Body of pancreas (tissue), 4 donors: ENCODE data around the gene SHISAL1. TPM values are rescaled to one million over a fixed set of nuclear protein-coding genes. Genes with fewer than 3 reads are reported as not detected.

Experiments
- ATAC-seq: fragments of 150-250 bp; one replicate; pipeline ENCODE4 v1.9.1; 2016
- DNase-seq, 4 donors: peaks; one replicate each; pipeline ENCODE4 v3.0.0-alpha.2; 2019
- H3K27ac ChIP-seq, 4 donors: fragments of 200-600 bp; sonication (generic); 1 replicate in 3 of 4; 2 replicates in 1 of 4; pipeline versions ENCODE4 v1.5.1 to v1.6.1; 2016 to 2019; ENCODE audit warnings: mild to moderate bottlenecking in 1 of 4, mixed read lengths in 1 of 4, moderate library complexity in 1 of 4
- H3K27me3 ChIP-seq, 2 donors: fragments of 200-600 bp; sonication (generic); one replicate each; pipeline ENCODE4 v1.6.0; 2016; ENCODE audit warnings: mild to moderate bottlenecking in 1 of 2
- H3K36me3 ChIP-seq, 2 donors: fragments of 200-600 bp; sonication (generic); replicated peaks in 1 of 2; 2 replicates each; pipeline ENCODE4 v1.5.1; 2016; ENCODE audit warnings: low read depth in 2 of 2; ENCODE audit not compliant: insufficient read depth in 1 of 2
- H3K4me1 ChIP-seq: fragments of 200-600 bp; sonication (generic); one replicate; pipeline ENCODE4 v1.6.0; 2016
- H3K4me3 ChIP-seq, 2 donors: fragments of 200-600 bp; sonication (generic); 1 replicate in 1 of 2; 2 replicates in 1 of 2; pipeline ENCODE4 v1.5.1; 2016 to 2019
- H3K9me3 ChIP-seq, 3 donors: fragments of 200-600 bp; sonication (generic); 1 replicate in 2 of 3; 2 replicates in 1 of 3; pipeline ENCODE4 v1.5.1; 2016
- POLR2A ChIP-seq, 3 donors: fragments of 450-650 bp; IDR thresholded peaks; one replicate each; pipeline ENCODE4 v1.6.1; 2016; ENCODE audit warnings: antibody characterized with exemption in 3 of 3, mild to moderate bottlenecking in 2 of 3
- WGBS, 2 donors: methylation state at CpG; one replicate each; pipeline ENCODE4 v1.1.5; 2017; 5-methylcytosine and 5-hydroxymethylcytosine counted together
- intact Hi-C: fragments of 100-400 bp; cut with DNase I; formaldehyde crosslinking; loops from one replicate; pipeline ENCODE4 v1.15.1; 2023
- total RNA-seq, 2 donors: library from RNA; depleted of rRNA; stranded (reverse); fragments of >200 nt; gene quantifications; one replicate each; pipeline ENCODE4 v1.1.0, GENCODE V29; 2016
- TF ChIP-seq, protein P1 (sequence below), 7 experiments: fragments of 450-650 bp in 4 of 7; fragments of 200-600 bp in 3 of 7; sonication (generic) in 3 of 7; IDR thresholded peaks; one replicate each; pipeline ENCODE4 v1.5.1; 2016 to 2019; ENCODE audit warnings: antibody characterized with exemption in 7 of 7

The SHISAL1 gene
- total RNA-seq, 2 donors from 2014 or later: 0.78 to 1.6 TPM

DNA sequence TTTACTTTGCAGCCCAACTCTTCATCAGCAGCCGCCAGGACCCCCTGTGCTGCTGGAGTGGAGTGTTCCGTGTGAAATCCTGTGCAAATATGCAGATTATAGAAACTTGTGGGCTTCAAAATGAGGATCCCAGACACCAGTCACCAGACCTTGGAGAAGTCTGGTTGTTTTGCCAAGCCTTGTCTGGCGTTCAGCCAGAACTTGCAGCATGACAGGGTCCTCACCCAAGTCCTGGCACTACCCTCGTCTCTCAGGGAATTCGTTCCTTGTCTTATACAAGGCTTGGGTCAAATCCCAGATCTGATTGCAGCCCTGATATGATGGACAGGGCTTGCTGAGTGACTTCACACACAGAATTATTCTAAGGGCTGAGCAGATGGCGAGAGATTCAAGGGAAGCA is 18.9 kb downstream of the SHISAL1 start:
- no peak for ATAC-seq
- DNase-seq: no peak
- no peak overlapping the region for H3K27ac ChIP-seq
- peaks cover 0 to 8% (median 2%) of the 10 kb centered on the region in 3 donors for H3K9me3 ChIP-seq
- TF ChIP-seq POLR2A (IDR thresholded peaks at IDR 0.05): no peak
- TF ChIP-seq, protein P1, sequence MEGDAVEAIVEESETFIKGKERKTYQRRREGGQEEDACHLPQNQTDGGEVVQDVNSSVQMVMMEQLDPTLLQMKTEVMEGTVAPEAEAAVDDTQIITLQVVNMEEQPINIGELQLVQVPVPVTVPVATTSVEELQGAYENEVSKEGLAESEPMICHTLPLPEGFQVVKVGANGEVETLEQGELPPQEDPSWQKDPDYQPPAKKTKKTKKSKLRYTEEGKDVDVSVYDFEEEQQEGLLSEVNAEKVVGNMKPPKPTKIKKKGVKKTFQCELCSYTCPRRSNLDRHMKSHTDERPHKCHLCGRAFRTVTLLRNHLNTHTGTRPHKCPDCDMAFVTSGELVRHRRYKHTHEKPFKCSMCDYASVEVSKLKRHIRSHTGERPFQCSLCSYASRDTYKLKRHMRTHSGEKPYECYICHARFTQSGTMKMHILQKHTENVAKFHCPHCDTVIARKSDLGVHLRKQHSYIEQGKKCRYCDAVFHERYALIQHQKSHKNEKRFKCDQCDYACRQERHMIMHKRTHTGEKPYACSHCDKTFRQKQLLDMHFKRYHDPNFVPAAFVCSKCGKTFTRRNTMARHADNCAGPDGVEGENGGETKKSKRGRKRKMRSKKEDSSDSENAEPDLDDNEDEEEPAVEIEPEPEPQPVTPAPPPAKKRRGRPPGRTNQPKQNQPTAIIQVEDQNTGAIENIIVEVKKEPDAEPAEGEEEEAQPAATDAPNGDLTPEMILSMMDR (IDR thresholded peaks at IDR 0.05): no peak
- H3K4me3 ChIP-seq: no peak overlapping the region
- H3K36me3 ChIP-seq: no peaks in the 10 kb centered on the region
- 48 to 81% methylated on average over 4 to 6 of the region's 6 CpGs for WGBS, 2 donors
- no peaks in the 10 kb centered on the region for H3K4me1 ChIP-seq
- H3K27me3 ChIP-seq: no peaks in the 10 kb centered on the region
- intact Hi-C loops: no loop called here

DNA sequence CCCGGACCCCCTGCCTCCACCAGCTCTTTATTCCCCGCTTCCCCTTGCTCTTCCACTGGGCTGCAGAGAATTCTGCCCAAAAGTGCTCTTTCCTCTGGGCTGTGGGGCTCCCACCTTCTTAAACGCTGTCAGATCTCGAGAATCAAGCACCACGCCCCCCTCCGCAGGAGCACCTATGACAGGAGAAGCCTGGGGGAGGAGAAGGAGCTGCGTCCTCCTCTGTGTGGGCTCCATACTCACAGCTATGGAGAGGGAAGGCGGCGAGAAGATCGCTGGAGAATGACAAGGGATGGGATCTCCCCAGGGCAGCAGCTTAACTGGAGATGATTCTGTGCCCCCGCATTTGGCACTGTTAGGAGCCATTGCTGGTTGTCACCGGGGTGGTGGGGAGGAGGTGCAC is 19.7 kb downstream of the SHISAL1 start:
- DNase-seq: no peak
- WGBS, 2 donors: 69% methylated on average over 11 to 12 of the region's 12 CpGs
- no peaks in the 10 kb centered on the region for H3K27me3 ChIP-seq

DNA sequence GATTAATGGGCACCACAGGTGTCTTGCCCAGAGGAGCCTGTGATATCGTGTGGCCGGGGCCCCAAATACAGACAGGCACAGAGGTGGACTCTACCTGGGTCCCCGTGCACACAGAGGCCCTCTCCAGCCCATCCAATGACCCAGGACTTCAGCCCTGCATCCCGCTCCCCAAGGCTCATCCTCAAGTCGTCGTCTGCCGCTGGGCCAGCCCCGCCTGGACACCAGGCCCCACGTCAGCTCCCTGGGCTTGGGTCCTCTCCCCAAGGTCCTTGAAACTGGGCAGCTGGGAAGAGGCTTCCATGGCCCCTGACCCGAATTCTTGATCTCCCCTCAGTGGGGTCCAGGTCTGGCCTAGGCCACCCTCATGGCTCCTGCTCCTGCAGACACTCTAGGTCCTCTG is 20.2 kb downstream of the SHISAL1 start:
- Histone ChIP-seq H3K27ac (no peak overlapping the region), H3K9me3 (peaks cover 0 to 8% (median 2%) of the 10 kb centered on the region in 3 donors), H3K4me1 (no peaks in the 10 kb centered on the region), H3K4me3 (no peak overlapping the region), H3K27me3 (no peaks in the 10 kb centered on the region), H3K36me3 (no peaks in the 10 kb centered on the region)
- TF ChIP-seq POLR2A (IDR thresholded peaks at IDR 0.05): no peak
- TF ChIP-seq, protein P1 (IDR thresholded peaks at IDR 0.05): no peak
- DNase-seq (no peak), ATAC-seq (no peak)
- intact Hi-C loops: no loop called here
- 77 to 81% methylated on average over 6 to 10 of the region's 10 CpGs for WGBS, 2 donors

More for the DNA sequence above, 19.7 kb downstream of the SHISAL1 start:
- H3K27ac ChIP-seq: no peak overlapping the region
- no peak for ATAC-seq
- H3K4me3 ChIP-seq: no peak overlapping the region
- no peak for TF ChIP-seq POLR2A (IDR thresholded peaks at IDR 0.05)
- TF ChIP-seq, protein P1 (IDR thresholded peaks at IDR 0.05): no peak
- H3K9me3 ChIP-seq: peaks cover 0 to 8% (median 2%) of the 10 kb centered on the region in 3 donors
- no peaks in the 10 kb centered on the region for H3K4me1 ChIP-seq
- no peaks in the 10 kb centered on the region for H3K36me3 ChIP-seq
- intact Hi-C loops: no loop called here

DNA sequence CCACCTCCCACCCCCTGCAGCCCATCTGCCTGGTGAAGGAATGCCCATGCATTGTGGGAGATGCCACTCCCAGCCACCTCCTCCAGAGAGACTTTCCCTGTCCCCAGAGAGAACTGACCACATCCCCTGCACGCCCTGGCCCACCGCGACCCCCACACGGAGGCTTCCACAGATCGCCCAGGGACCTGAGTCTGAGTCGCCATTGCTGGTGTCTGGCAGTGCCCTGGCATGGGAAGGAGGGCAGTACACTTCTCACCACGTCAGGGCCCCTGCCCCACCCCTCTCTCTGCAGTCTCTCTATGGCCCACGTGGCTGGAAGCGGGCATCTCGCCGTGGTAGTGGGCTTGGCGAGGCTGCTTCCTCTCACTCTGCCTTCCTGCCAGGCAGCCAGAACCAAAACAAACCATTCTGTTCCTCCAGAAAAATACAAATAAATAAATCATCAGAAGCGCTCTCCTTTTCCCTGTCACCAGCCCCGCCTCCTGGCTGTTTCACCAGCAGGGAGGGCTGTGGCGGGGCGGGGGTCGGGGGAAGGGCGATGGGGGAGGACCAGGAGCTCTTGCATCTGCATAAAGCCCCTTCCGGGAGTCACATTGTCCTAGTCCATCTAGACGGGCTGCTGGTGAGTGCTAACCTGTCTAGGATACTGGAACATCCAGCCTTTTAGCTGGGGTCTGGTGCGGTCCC is 20.9 kb downstream of the SHISAL1 start:
- 36 to 50% methylated on average over 14 to 21 of the region's 21 CpGs for WGBS, 2 donors
- peaks cover 0 to 8% (median 2%) of the 10 kb centered on the region in 3 donors for H3K9me3 ChIP-seq
- H3K36me3 ChIP-seq: no peaks in the 10 kb centered on the region
- H3K4me1 ChIP-seq: no peaks in the 10 kb centered on the region
- TF ChIP-seq POLR2A (IDR thresholded peaks at IDR 0.05): no peak
- TF ChIP-seq, protein P1 (IDR thresholded peaks at IDR 0.05): no peak
- DNase-seq (no peak), ATAC-seq (no peak)
- intact Hi-C loops: no loop called here
- H3K4me3 ChIP-seq: no peak overlapping the region
- no peaks in the 10 kb centered on the region for H3K27me3 ChIP-seq
- no peak overlapping the region for H3K27ac ChIP-seq

DNA sequence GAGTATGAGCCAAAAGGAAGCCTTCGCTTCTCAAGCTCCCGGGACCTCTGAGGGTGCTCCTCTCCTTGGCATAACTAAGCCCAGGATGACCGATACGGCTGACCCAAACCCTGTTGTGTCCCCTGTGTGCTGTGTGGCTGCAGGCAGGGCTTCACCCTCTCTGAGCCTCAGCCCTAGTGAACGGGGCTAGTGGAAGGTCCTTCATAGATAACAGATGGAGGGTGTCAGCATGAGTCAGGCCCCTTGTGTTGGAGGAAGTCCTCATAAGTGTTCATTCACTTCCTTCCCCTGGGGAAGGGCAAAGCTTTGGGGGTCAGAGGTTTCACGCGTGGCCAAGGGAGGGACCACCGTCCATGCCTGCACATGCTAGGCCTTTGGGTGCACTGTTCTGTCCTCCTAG is 21.5 kb downstream of the SHISAL1 start:
- Histone ChIP-seq H3K9me3 (peaks cover 0 to 8% (median 2%) of the 10 kb centered on the region in 3 donors), H3K27ac (no peak overlapping the region), H3K4me3 (no peak overlapping the region), H3K4me1 (no peaks in the 10 kb centered on the region), H3K27me3 (no peaks in the 10 kb centered on the region), H3K36me3 (no peaks in the 10 kb centered on the region)
- no peak for TF ChIP-seq POLR2A (IDR thresholded peaks at IDR 0.05)
- TF ChIP-seq, protein P1 (IDR thresholded peaks at IDR 0.05): no peak
- no peak for DNase-seq
- ATAC-seq: no peak
- intact Hi-C loops: no loop called here
- 71 to 81% methylated on average over 6 to 8 of the region's 8 CpGs for WGBS, 2 donors
